HEK293T (cell line): ENCODE measurements around the gene ANTXR1.

Experiments
- ARNT ChIP-seq: fragments of 450-650 bp; IDR thresholded peaks from 2 replicates; pipeline ENCODE4 v1.6.1; 2017; ENCODE audit warnings: mild to moderate bottlenecking
- CTBP1 ChIP-seq: fragments of 450-650 bp; IDR thresholded peaks from 2 replicates; pipeline ENCODE4 v1.6.1; 2016; ENCODE audit warnings: borderline replicate concordance
- FOXK2 ChIP-seq: fragments of 450-650 bp; IDR thresholded peaks from 2 replicates; pipeline ENCODE4 v1.6.1; 2016; ENCODE audit warnings: mild to moderate bottlenecking
- FOXM1 ChIP-seq: fragments of 450-650 bp; IDR thresholded peaks from 2 replicates; pipeline ENCODE4 v1.6.1; 2017; ENCODE audit warnings: mild to moderate bottlenecking, borderline replicate concordance
- SP1 ChIP-seq: fragments of 450-650 bp; IDR thresholded peaks from 2 replicates; pipeline ENCODE4 v1.6.1; 2017

- no peak for TF ChIP-seq ARNT
- no peak for TF ChIP-seq FOXK2
- TF ChIP-seq CTBP1: no peak
- TF ChIP-seq FOXM1: no peak
- no peak for TF ChIP-seq SP1
Observed at GRCh38 chr2:69074918-69075317, 61.9 kb downstream of the ANTXR1 start.
